HCT116 (cell line): ENCODE measurements around the gene CACNA2D3. TPM values are rescaled to one million over a fixed set of nuclear protein-coding genes. Genes with fewer than 3 reads are reported as not detected.

Experiments
- ATAC-seq: fragments of 200-7000 bp; cut with Tn5 transposase; 2 replicates; pipeline ENCODE4 v1.9.1; 2020; ENCODE audit warnings: mild to moderate bottlenecking, moderate library complexity
- BruUV-seq: library from RNA; stranded (reverse); fragments of 400-500 nt; replicated peaks from 2 replicates; lab custom pipeline; 2021; lab: Mats Ljungman, UMichigan
- CTCF ChIA-PET: fragments of 300-600 bp; sonication (Branson Sonifier 250); formaldehyde crosslinking; loops from one replicate; lab custom pipeline; 2021; ENCODE audit warnings: antibody characterized with exemption; lab: Charles Lee
- POLR2A ChIA-PET: fragments of 300-600, 350-600 bp; sonication (Branson Sonifier 250); formaldehyde crosslinking; loops from one replicate; lab custom pipeline; 2021; ENCODE audit warnings: antibody characterized with exemption; lab: Charles Lee
- RAD21 ChIA-PET, 2 experiments: fragments of 300-600 bp; sonication (Branson Sonifier 250); formaldehyde crosslinking; loops; one replicate each; lab custom pipeline; 2023; ENCODE audit warnings: low total read pairs in 2 of 2; ENCODE audit not compliant: uncharacterized antibody in 2 of 2, unreplicated experiment in 2 of 2, low non-redundant PET in 1 of 2; lab: Charles Lee
- DNase-seq: peaks from one replicate; pipeline ENCODE4 v3.0.0-alpha.2; 2010; ENCODE audit warnings: low read depth, low spot score
- H2AFZ ChIP-seq: fragments of 200-600 bp; shearing (Covaris generic), sonication (generic); 2 replicates; pipeline ENCODE4 v1.6.1; 2017; ENCODE audit warnings: low read depth, mixed run types, mixed read lengths, antibody characterized with exemption, low read length; ENCODE audit not compliant: poor library complexity, severe bottlenecking
- H3K27ac ChIP-seq: 2 replicates; pipeline ENCODE4 v1.5.1; 2012; ENCODE audit warnings: low read depth, low read length
- H3K27me3 ChIP-seq: fragments of 200-600 bp; sonication (generic); 2 replicates; pipeline ENCODE4 v1.6.1; 2016; ENCODE audit warnings: mixed run types, low read length, mixed read lengths; ENCODE audit not compliant: insufficient read depth
- H3K36me3 ChIP-seq, 2 experiments: fragments of 200-500 bp in 1 of 2; fragments of 200-600 bp in 1 of 2; sonication (Bioruptor generic) in 1 of 2; sonication (generic) in 1 of 2; 2 replicates each; pipeline versions ENCODE4 v1.5.1 to v1.6.1; 2014 to 2016; ENCODE audit warnings: low read length in 2 of 2, inconsistent platforms in 1 of 2, mixed read lengths in 1 of 2, mixed run types in 1 of 2; ENCODE audit not compliant: insufficient read depth in 2 of 2, control insufficient read depth in 1 of 2
- H3K4me1 ChIP-seq, 2 experiments: fragments of 200-600 bp in 1 of 2; sonication (generic) in 1 of 2; 2 replicates each; pipeline versions ENCODE4 v1.5.1 to v1.6.1; 2012 to 2017; ENCODE audit warnings: low read length in 2 of 2, inconsistent platforms in 1 of 2, mild to moderate bottlenecking in 1 of 2, mixed read lengths in 1 of 2, mixed run types in 1 of 2, moderate library complexity in 1 of 2; ENCODE audit not compliant: insufficient read depth in 2 of 2, control insufficient read depth in 1 of 2
- H3K4me2 ChIP-seq: fragments of 200-600 bp; sonication (generic); 2 replicates; pipeline ENCODE4 v1.6.1; 2017; ENCODE audit warnings: mixed run types, low read length, mixed read lengths
- H3K4me3 ChIP-seq, 2 experiments: fragments of 200-600 bp in 1 of 2; sonication (generic) in 1 of 2; replicated peaks in 1 of 2; 2 replicates each; pipeline ENCODE4 v1.5.1; 2011 to 2016; ENCODE audit warnings: low read length in 2 of 2, control low read depth in 1 of 2, low read depth in 1 of 2, mild to moderate bottlenecking in 1 of 2, mixed read lengths in 1 of 2, mixed run types in 1 of 2
- H3K79me2 ChIP-seq: fragments of 200-600 bp; sonication (generic); 2 replicates; pipeline ENCODE4 v1.6.1; 2017; ENCODE audit warnings: mild to moderate bottlenecking, mixed run types, low read length, moderate library complexity, mixed read lengths; ENCODE audit not compliant: insufficient read depth
- H3K9ac ChIP-seq: fragments of 200-600 bp; sonication (generic); 2 replicates; pipeline ENCODE4 v1.6.1; 2016; ENCODE audit warnings: low read length, mixed read lengths
- H3K9me2 ChIP-seq: fragments of 200-600 bp; sonication (generic), shearing (Covaris generic); 2 replicates; pipeline ENCODE4 v1.6.1; 2017; ENCODE audit warnings: mixed run types, mild to moderate bottlenecking, moderate library complexity; ENCODE audit not compliant: insufficient read depth
- H3K9me3 ChIP-seq, 2 experiments: fragments of 200-500 bp in 1 of 2; fragments of 200-600 bp in 1 of 2; sonication (Bioruptor generic) in 1 of 2; sonication (generic) in 1 of 2; 2 replicates each; pipeline ENCODE4 v1.6.1; 2014 to 2017; ENCODE audit warnings: low read length in 2 of 2, mixed read lengths in 2 of 2, inconsistent platforms in 1 of 2, low read depth in 1 of 2, mild to moderate bottlenecking in 1 of 2, mixed run types in 1 of 2, moderate library complexity in 1 of 2; ENCODE audit not compliant: control insufficient read depth in 1 of 2, insufficient read depth in 1 of 2
- H4K20me1 ChIP-seq: fragments of 200-600 bp; sonication (generic), shearing (Covaris generic); 2 replicates; pipeline ENCODE4 v1.6.1; 2017; ENCODE audit warnings: mixed run types, mild to moderate bottlenecking, moderate library complexity; ENCODE audit not compliant: insufficient read depth
- EGR1 ChIP-seq: IDR thresholded peaks from 2 replicates; pipeline ENCODE4 v1.6.1; 2012; ENCODE audit warnings: low read depth
- ELF1 ChIP-seq: IDR thresholded peaks from 2 replicates; pipeline ENCODE4 v1.6.1; 2012; ENCODE audit warnings: low read depth, borderline replicate concordance
- JUND ChIP-seq: IDR thresholded peaks from 2 replicates; pipeline ENCODE4 v1.6.1; 2012
- POLR2A ChIP-seq: IDR thresholded peaks from 2 replicates; pipeline ENCODE4 v1.7.0; 2011; ENCODE audit warnings: borderline replicate concordance; ENCODE audit not compliant: insufficient read depth, insufficient read length; ENCODE audit errors: extremely low read depth
- RAD21 ChIP-seq: IDR thresholded peaks from 2 replicates; pipeline ENCODE4 v1.6.1; 2012; ENCODE audit warnings: low read depth, mild to moderate bottlenecking
- SIN3A ChIP-seq: IDR thresholded peaks from 2 replicates; pipeline ENCODE4 v1.6.1; 2012; ENCODE audit warnings: low read depth
- TCF7L2 ChIP-seq: IDR thresholded peaks from 2 replicates; pipeline ENCODE4 v1.7.0; 2011; ENCODE audit warnings: borderline replicate concordance, inconsistent platforms; ENCODE audit not compliant: insufficient read depth, insufficient read length; ENCODE audit errors: extremely low read depth
- YY1 ChIP-seq: IDR thresholded peaks from 2 replicates; pipeline ENCODE4 v1.6.1; 2011; ENCODE audit warnings: low read length, low read depth, moderate library complexity, mild to moderate bottlenecking; ENCODE audit not compliant: insufficient replicate concordance; ENCODE audit errors: extremely low read depth
- ZFX ChIP-seq: fragments of 450-650 bp; IDR thresholded peaks from 2 replicates; pipeline ENCODE4 v1.6.1; 2017
- ZNF274 ChIP-seq: fragments of 200-500 bp; sonication (Bioruptor generic); IDR thresholded peaks from 2 replicates; pipeline ENCODE4 v1.6.1; 2014; ENCODE audit warnings: mild to moderate bottlenecking, low read depth, low read length, inconsistent platforms
- intact Hi-C: fragments of 100-400 bp; cut with micrococcal nuclease; formaldehyde crosslinking; loops from 2 replicates; pipeline ENCODE4 v1.10.0; 2022
- total RNA-seq: library from RNA; stranded (reverse); gene quantifications from one replicate; pipeline ENCODE4 v1.2.1, GENCODE V29; 2021; ENCODE audit not compliant: unreplicated experiment
- TF ChIP-seq, protein P1 (sequence below): IDR thresholded peaks from 2 replicates; pipeline ENCODE4 v1.6.1; 2012
- TF ChIP-seq, protein P2 (sequence below): IDR thresholded peaks from 2 replicates; pipeline ENCODE4 v1.6.1; 2012; ENCODE audit warnings: low read depth
- TF ChIP-seq, protein P3 (sequence below): IDR thresholded peaks from 2 replicates; pipeline ENCODE4 v1.6.1; 2012

Gene CACNA2D3
- total RNA-seq, 1 experiment from 2014 or later, result 0.20 TPM

DNA sequence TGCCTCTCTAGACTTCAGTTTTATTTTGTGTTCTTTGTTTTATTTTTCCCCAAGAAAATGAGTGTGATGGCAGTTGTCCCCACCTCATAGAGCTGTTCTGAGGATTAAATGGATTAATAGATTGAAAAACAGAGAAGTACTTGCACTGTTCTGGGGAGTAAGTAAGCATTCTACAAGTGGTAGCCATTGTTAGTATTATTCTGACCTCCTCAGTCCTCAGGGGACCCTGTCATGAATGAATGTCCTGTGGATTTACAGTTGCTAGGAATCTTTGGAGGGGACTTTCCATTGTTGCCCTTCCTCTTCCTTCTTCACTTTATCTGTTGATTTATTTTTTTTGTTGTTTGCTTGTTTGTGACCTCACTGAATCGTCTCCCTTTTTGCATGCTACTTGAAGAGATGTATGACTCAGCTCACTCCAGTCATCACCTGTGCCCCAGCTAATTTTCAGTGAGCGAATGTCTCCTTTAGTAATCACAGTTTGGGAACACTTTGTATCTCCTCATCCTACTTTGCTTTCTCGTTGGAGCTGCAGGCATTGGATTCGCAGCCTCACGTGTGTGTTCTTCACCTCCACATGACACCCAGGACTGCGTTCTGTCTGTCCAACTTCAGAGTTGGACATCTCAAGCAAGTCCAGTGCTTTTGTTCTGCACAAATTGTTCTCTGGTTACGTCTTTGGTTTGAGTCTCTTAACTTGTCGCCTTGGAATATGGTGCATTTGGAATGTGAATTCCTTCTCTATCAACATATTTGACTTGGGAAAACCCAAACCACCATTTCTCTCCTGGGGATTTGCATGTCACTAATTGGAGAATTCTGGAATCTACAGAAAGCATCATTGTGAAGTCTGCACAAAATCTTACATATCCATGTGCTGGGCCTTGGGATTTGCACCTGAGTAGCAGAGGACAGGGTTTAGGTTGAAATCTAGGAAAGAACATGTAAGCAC, 751.0 kb downstream of the CACNA2D3 start:
- RAD21 ChIA-PET, result no interaction called here
- Histone ChIP-seq H3K4me3 (no peak overlapping the region), H3K27ac (no peak overlapping the region), H3K9me2 (no peaks in the 10 kb centered on the region), H3K79me2 (no peaks in the 10 kb centered on the region), H4K20me1 (no peaks in the 10 kb centered on the region), H3K9me3 (no peaks in the 10 kb centered on the region; a peak in 1 of 4 replicates), H3K36me3 (no peaks in the 10 kb centered on the region), H3K4me2 (no peak overlapping the region), H3K4me1 (no peaks in the 10 kb centered on the region), H2AFZ (no peak overlapping the region), H3K9ac (no peak overlapping the region), H3K27me3 (no peaks in the 10 kb centered on the region)
- intact Hi-C loops, result no loop called here
- ATAC-seq (no peak), DNase-seq (no peak)
- CTCF ChIA-PET, result no interaction called here
- no peak for TF ChIP-seq ELF1
- BruUV-seq, result no TSS peak
- POLR2A ChIA-PET, result no interaction called here

DNA sequence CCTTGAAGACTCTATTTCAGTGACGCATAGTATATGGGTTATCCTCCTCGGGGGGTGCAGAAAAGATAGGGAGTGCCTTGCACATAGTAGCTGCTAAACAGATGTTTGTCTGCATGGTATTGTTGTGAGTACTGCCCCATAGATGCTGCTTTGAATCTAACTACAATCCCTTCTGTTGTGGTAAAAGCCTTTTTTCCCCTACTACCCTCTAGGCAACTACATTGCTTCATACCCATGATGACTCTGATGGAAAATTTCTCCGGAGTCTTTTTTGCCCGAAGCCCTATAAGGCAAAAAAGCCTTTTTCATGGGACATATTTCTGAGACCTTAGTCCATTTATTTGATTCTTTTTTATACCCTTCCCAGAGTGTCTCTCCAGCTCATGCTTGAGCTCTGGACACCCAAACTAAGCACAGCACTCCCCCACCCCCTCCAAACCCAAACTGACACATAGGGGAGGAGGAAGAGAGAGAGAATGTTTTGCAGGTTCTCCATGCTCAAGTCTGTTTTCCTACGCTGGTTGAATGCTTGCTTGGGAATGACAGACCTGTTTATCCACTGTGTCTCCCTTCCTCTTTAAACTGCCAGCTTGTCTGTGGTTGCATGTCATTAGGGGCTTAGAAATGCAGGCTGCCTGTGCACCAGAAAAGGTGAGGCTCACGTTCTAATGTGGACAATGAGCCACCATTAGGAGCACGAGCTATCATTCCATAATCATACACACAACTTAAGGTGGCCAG, 752.6 kb downstream of the CACNA2D3 start:
- Histone ChIP-seq H3K4me3 (no peak overlapping the region), H3K27ac (no peak overlapping the region), H4K20me1 (no peaks in the 10 kb centered on the region), H3K27me3 (no peaks in the 10 kb centered on the region), H2AFZ (no peak overlapping the region), H3K9me3 (no peaks in the 10 kb centered on the region; a peak in 1 of 4 replicates), H3K4me2 (no peak overlapping the region), H3K79me2 (no peaks in the 10 kb centered on the region), H3K9ac (no peak overlapping the region), H3K9me2 (no peaks in the 10 kb centered on the region), H3K4me1 (no peaks in the 10 kb centered on the region), H3K36me3 (no peaks in the 10 kb centered on the region)
- BruUV-seq, result no TSS peak
- no peak for DNase-seq
- ChIA-PET POLR2A (no interaction called here), RAD21 (no interaction called here), CTCF (no interaction called here)
- ATAC-seq, result no peak
- intact Hi-C loops, result no loop called here
- no peak for TF ChIP-seq ELF1
- no peak for TF ChIP-seq JUND
- no peak for TF ChIP-seq RAD21
- TF ChIP-seq YY1, result no peak
- TF ChIP-seq, protein P1, sequence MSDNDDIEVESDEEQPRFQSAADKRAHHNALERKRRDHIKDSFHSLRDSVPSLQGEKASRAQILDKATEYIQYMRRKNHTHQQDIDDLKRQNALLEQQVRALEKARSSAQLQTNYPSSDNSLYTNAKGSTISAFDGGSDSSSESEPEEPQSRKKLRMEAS, result no peak
- TF ChIP-seq, protein P2, sequence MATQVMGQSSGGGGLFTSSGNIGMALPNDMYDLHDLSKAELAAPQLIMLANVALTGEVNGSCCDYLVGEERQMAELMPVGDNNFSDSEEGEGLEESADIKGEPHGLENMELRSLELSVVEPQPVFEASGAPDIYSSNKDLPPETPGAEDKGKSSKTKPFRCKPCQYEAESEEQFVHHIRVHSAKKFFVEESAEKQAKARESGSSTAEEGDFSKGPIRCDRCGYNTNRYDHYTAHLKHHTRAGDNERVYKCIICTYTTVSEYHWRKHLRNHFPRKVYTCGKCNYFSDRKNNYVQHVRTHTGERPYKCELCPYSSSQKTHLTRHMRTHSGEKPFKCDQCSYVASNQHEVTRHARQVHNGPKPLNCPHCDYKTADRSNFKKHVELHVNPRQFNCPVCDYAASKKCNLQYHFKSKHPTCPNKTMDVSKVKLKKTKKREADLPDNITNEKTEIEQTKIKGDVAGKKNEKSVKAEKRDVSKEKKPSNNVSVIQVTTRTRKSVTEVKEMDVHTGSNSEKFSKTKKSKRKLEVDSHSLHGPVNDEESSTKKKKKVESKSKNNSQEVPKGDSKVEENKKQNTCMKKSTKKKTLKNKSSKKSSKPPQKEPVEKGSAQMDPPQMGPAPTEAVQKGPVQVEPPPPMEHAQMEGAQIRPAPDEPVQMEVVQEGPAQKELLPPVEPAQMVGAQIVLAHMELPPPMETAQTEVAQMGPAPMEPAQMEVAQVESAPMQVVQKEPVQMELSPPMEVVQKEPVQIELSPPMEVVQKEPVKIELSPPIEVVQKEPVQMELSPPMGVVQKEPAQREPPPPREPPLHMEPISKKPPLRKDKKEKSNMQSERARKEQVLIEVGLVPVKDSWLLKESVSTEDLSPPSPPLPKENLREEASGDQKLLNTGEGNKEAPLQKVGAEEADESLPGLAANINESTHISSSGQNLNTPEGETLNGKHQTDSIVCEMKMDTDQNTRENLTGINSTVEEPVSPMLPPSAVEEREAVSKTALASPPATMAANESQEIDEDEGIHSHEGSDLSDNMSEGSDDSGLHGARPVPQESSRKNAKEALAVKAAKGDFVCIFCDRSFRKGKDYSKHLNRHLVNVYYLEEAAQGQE, result no peak
- no peak for TF ChIP-seq ZFX
- TF ChIP-seq ZNF274, result no peak
- no peak for TF ChIP-seq EGR1
- TF ChIP-seq, protein P3, sequence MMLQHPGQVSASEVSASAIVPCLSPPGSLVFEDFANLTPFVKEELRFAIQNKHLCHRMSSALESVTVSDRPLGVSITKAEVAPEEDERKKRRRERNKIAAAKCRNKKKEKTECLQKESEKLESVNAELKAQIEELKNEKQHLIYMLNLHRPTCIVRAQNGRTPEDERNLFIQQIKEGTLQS, result no peak
- TF ChIP-seq POLR2A, result no peak
- no peak for TF ChIP-seq TCF7L2
- TF ChIP-seq SIN3A, result no peak
